Measurements from ENCODE around the gene ZNF248. TPM values are rescaled to one million over a fixed set of nuclear protein-coding genes. Genes with fewer than 3 reads are reported as not detected.

ZNF248 gene
- total RNA-seq, 1 donor from 2014 or later, result 9.5 TPM

- H3K27ac Mint-ChIP-seq, result no peak overlapping the region
- no peak for DNase-seq (ENCODE audit: extremely low spot score, unreplicated experiment)
- H3K27me3 Mint-ChIP-seq, result no peaks in the 10 kb centered on the region
- no peak for TF ChIP-seq CTCF (conservative IDR thresholded peaks at IDR 0.05)
- no peaks in the 10 kb centered on the region for H3K9me3 Mint-ChIP-seq
- H3K36me3 Mint-ChIP-seq, result no peaks in the 10 kb centered on the region
- no peaks in the 10 kb centered on the region for H3K4me1 Mint-ChIP-seq (ENCODE audit: unreplicated experiment)
- no peak overlapping the region for H3K4me3 Mint-ChIP-seq
Measured at GRCh38 chr10:37734971-37735370, 122.4 kb downstream of the ZNF248 start.

Other genes starting within 250 kb of the ZNF248 start
- 2.0 and 6.9 TPM in 2 replicates for gene ZNF25, start 119.0 kb upstream of the ZNF248 start, total RNA-seq (ENCODE audit: low replicate concordance)
- 31.5 and 32.2 TPM in 2 replicates for gene ZNF33A, start 153.1 kb upstream of the ZNF248 start, total RNA-seq (ENCODE audit: low replicate concordance)
- gene ZNF37A, start 236.7 kb upstream of the ZNF248 start, total RNA-seq (ENCODE audit: low replicate concordance), result 11.6 and 22.2 TPM in 2 replicates

Measured in type B pancreatic cell (in vitro differentiated cells).